GM12878 (cell line): ENCODE data around the gene LMAN2L. TPM values are rescaled to one million over a fixed set of nuclear protein-coding genes. Genes with fewer than 3 reads are reported as not detected.

ENCODE experiments used
- ATAC-seq: fragments of 200-7000 bp; cut with Tn5 transposase; 3 replicates; pipeline ENCODE4 v1.9.1; 2020; ENCODE audit warnings: mild to moderate bottlenecking, moderate library complexity
- BruUV-seq: library from RNA; stranded (reverse); fragments of 400-500 nt; replicated peaks from 2 replicates; lab custom pipeline; 2021; lab: Mats Ljungman, UMichigan
- CTCF ChIA-PET: fragments of 300-600 bp; sonication (Branson Sonifier 250); formaldehyde crosslinking; extraction: SDS; loops from one replicate; lab custom pipeline; 2021; ENCODE audit warnings: inconsistent platforms; lab: Yijun Ruan, JAX
- POLR2A ChIA-PET: fragments of 350-600 bp; formaldehyde crosslinking; extraction: SDS; loops from one replicate; lab custom pipeline; 2021; ENCODE audit warnings: inconsistent platforms; lab: Charles Lee
- RAD21 ChIA-PET: fragments of 300-600 bp; sonication (Branson Sonifier 250); formaldehyde crosslinking; loops from one replicate; lab custom pipeline; 2023; ENCODE audit warnings: antibody characterized with exemption; ENCODE audit not compliant: unreplicated experiment; lab: Charles Lee
- SMC1A ChIA-PET: fragments of 300-600 bp; sonication (Branson Sonifier 250); formaldehyde crosslinking; loops from one replicate; lab custom pipeline; 2023; ENCODE audit not compliant: unreplicated experiment, uncharacterized antibody; lab: Charles Lee
- DNase-seq: peaks from one replicate; pipeline ENCODE4 v3.0.0-alpha.2; 2011; ENCODE audit warnings: low read depth, low spot score
- FAIRE-seq: peaks from 3 replicates; lab custom pipeline; 2011; peaks lifted over from hg19 to GRCh38; lab: Jason Lieb, UNC
- H2AFZ ChIP-seq: 2 replicates; pipeline ENCODE4 v1.6.0; 2011; ENCODE audit warnings: low read depth, low read length, control low read depth; ENCODE audit not compliant: control insufficient read depth
- H3K27ac ChIP-seq: 2 replicates; pipeline ENCODE4 v1.5.1; 2011; ENCODE audit warnings: control low read depth; ENCODE audit not compliant: control insufficient read depth, insufficient read depth
- H3K27me3 ChIP-seq, 2 experiments: replicated peaks in 1 of 2; 2 replicates each; pipeline versions ENCODE4 v1.6.0 to v1.6.1; 2011; ENCODE audit warnings: low read length in 1 of 2; ENCODE audit not compliant: control insufficient read depth in 2 of 2, insufficient read depth in 2 of 2
- H3K36me3 ChIP-seq, 2 experiments: 2 replicates each; pipeline ENCODE4 v1.5.1; 2011; ENCODE audit warnings: low read length in 1 of 2; ENCODE audit not compliant: control insufficient read depth in 2 of 2, insufficient read depth in 2 of 2
- H3K4me1 ChIP-seq: 2 replicates; pipeline ENCODE4 v1.6.1; 2011; ENCODE audit warnings: mild to moderate bottlenecking, low read length, moderate library complexity, mixed read lengths; ENCODE audit not compliant: control insufficient read depth, insufficient read depth
- H3K4me2 ChIP-seq: 2 replicates; pipeline ENCODE4 v1.6.0; 2011; ENCODE audit warnings: control low read depth; ENCODE audit not compliant: control insufficient read depth, insufficient read depth
- H3K4me3 ChIP-seq: fragments of 200-600 bp; sonication (generic); 2 replicates; pipeline ENCODE4 v1.5.1; 2016
- H3K79me2 ChIP-seq: 2 replicates; pipeline ENCODE4 v1.6.0; 2011; ENCODE audit warnings: low read length; ENCODE audit not compliant: control insufficient read depth, insufficient read depth
- H3K9ac ChIP-seq: 2 replicates; pipeline ENCODE4 v1.8.0; 2011; ENCODE audit warnings: low read length, control low read depth, mixed read lengths; ENCODE audit not compliant: control insufficient read depth, insufficient read depth
- H3K9me3 ChIP-seq: replicated peaks from 3 replicates; pipeline ENCODE4 v1.5.1; 2011; ENCODE audit warnings: mild to moderate bottlenecking, low read length; ENCODE audit not compliant: control insufficient read depth, insufficient read depth
- H4K20me1 ChIP-seq: 2 replicates; pipeline ENCODE4 v1.6.0; 2011; ENCODE audit not compliant: control insufficient read depth, insufficient read depth
- BCL11A ChIP-seq: IDR thresholded peaks from 2 replicates; pipeline ENCODE4 v1.6.1; 2011; ENCODE audit warnings: low read depth, low read length
- CUX1 ChIP-seq: IDR thresholded peaks from 2 replicates; pipeline ENCODE4 v1.6.1; 2012; ENCODE audit warnings: improper control_type of control experiment, low read depth, low read length; ENCODE audit not compliant: insufficient replicate concordance
- EED ChIP-seq: sonication (generic); IDR thresholded peaks from 2 replicates; pipeline ENCODE4 v1.6.1; 2016; ENCODE audit warnings: antibody characterized with exemption, low read depth
- EZH2 ChIP-seq: IDR thresholded peaks from 2 replicates; pipeline ENCODE4 v1.6.1; 2012; ENCODE audit warnings: low read depth, mild to moderate bottlenecking, control low read depth, inconsistent platforms, low read length, borderline replicate concordance; ENCODE audit not compliant: control insufficient read depth
- HSF1 ChIP-seq: fragments of 150-350 bp; IDR thresholded peaks from 2 replicates; pipeline ENCODE4 v1.6.1; 2014; ENCODE audit warnings: mild to moderate bottlenecking, low read depth, low read length
- IKZF1 ChIP-seq: fragments of 450-650 bp; conservative IDR thresholded peaks from 2 replicates; pipeline ENCODE4 v1.6.1; 2017; ENCODE audit warnings: antibody characterized with exemption, mild to moderate bottlenecking
- KLF5 ChIP-seq: fragments of 450-650 bp; IDR thresholded peaks from 2 replicates; pipeline ENCODE4 v1.6.1; 2014; ENCODE audit warnings: mild to moderate bottlenecking; ENCODE audit not compliant: partially characterized antibody
- MAX ChIP-seq: IDR thresholded peaks from 2 replicates; pipeline ENCODE4 v1.6.1; 2012; ENCODE audit warnings: low read depth, low read length, improper control_type of control experiment
- MEF2A ChIP-seq: IDR thresholded peaks from 2 replicates; pipeline ENCODE4 v1.6.1; 2011; ENCODE audit warnings: low read depth, mild to moderate bottlenecking, low read length, moderate library complexity; ENCODE audit not compliant: insufficient read depth
- MYB ChIP-seq: fragments of 150-350 bp; IDR thresholded peaks from 2 replicates; pipeline ENCODE4 v1.6.1; 2014; ENCODE audit warnings: mild to moderate bottlenecking, low read depth, low read length, borderline replicate concordance
- PML ChIP-seq: IDR thresholded peaks from 2 replicates; pipeline ENCODE4 v1.6.1; 2012; ENCODE audit warnings: low read length, inconsistent platforms
- RELA ChIP-seq: fragments of 450-650 bp; IDR thresholded peaks from 2 replicates; pipeline ENCODE4 v1.8.0; 2014; ENCODE audit warnings: borderline replicate concordance; ENCODE audit not compliant: partially characterized antibody
- SMC3 ChIP-seq: IDR thresholded peaks from 2 replicates; pipeline ENCODE4 v1.6.1; 2011; ENCODE audit warnings: low read length, improper control_type of control experiment, borderline replicate concordance
- SREBF2 ChIP-seq: IDR thresholded peaks from 2 replicates; pipeline ENCODE4 v1.6.1; 2012; ENCODE audit warnings: mild to moderate bottlenecking, low read length
- SRF ChIP-seq, 2 experiments: IDR thresholded peaks; 2 replicates each; pipeline ENCODE4 v1.6.1; 2011; ENCODE audit warnings: low read depth in 2 of 2, low read length in 2 of 2, mild to moderate bottlenecking in 1 of 2, moderate library complexity in 1 of 2
- SUZ12 ChIP-seq: fragments of 200-600 bp; sonication (generic); IDR thresholded peaks from one replicate; pipeline ENCODE4 v1.6.1; 2018; ENCODE audit warnings: antibody characterized with exemption, mild to moderate bottlenecking; ENCODE audit not compliant: unreplicated experiment
- WGBS: methylation state at CpG from one replicate; pipeline ENCODE4 v1.1.6; 2016; ENCODE audit warnings: low lambda C conversion rate; ENCODE audit not compliant: insufficient replicate concordance, insufficient coverage; ENCODE audit errors: missing lambda C conversion rate; 5-methylcytosine and 5-hydroxymethylcytosine counted together
- in situ Hi-C: fragments of 300-500 bp; cut with MboI; formaldehyde crosslinking; loops from 9 replicates; pipeline ENCODE4 v1.14.3; 2018; ENCODE audit warnings: mixed read lengths
- intact Hi-C: fragments of 100-400 bp; cut with micrococcal nuclease; formaldehyde crosslinking; loops from one replicate; pipeline ENCODE4 v1.14.2; 2022; ENCODE audit not compliant: unreplicated experiment
- polyA plus RNA-seq, 11 experiments: library from polyadenylated mRNA; depleted of rRNA in 4 of 11; unstranded in 6 of 11; stranded (reverse) in 5 of 11; fragments of >200 nt; fragmentation: Nextera tagmentation in 4 of 11; fragmentation: Illumina TruSeq in 1 of 11; extraction: Ambion mirVana in 4 of 11; extraction: Trizol in 1 of 11; gene quantifications; 1 replicate in 1 of 11; 2 replicates in 10 of 11; pipeline versions ENCODE4 v1.2.1 to v1.2.3, GENCODE V29; 2011 to 2016; ENCODE audit warnings: inconsistent platforms in 2 of 11, missing spikeins in 2 of 11, low read depth in 1 of 11
- total RNA-seq, 4 experiments: library from RNA; depleted of rRNA in 3 of 4; stranded (reverse); fragments of >200 nt in 3 of 4; fragmentation: Illumina TruSeq in 1 of 4; extraction: Trizol in 1 of 4; gene quantifications; 2 replicates each; pipeline versions ENCODE4 v1.2.1 to v1.2.3, GENCODE V29; 2013 to 2021

LMAN2L gene
- total and polyA plus RNA-seq, 10 of the 15 experiments (the other 5 are each of a cell fraction or from before 2014, with no cell fraction given), result 5.7 to 16.3 (median 10.7) TPM

- TF ChIP-seq IKZF1 (no peak), BCL11A (no peak)
Measured at GRCh38 chr2:96759548-96759947, 19.7 kb upstream of the LMAN2L start (continued).

GRCh38 chr2:96758987-96759386 is 19.1 kb upstream of the LMAN2L start:
- Histone ChIP-seq H4K20me1 (no peaks in the 10 kb centered on the region), H3K4me2 (no peak overlapping the region), H3K9me3 (no peaks in the 10 kb centered on the region), H3K27me3 (no peaks in the 10 kb centered on the region), H3K9ac (no peak overlapping the region), H3K36me3 (no peaks in the 10 kb centered on the region), H3K4me3 (no peak overlapping the region), H3K4me1 (peaks cover 8% of the 10 kb centered on the region), H3K79me2 (peaks cover 33% of the 10 kb centered on the region), H3K27ac (no peak overlapping the region), H2AFZ (peak overlapping the region; percentile 54)
- WGBS, result 65% methylated on average over 3 of the region's 3 CpGs
- in situ Hi-C loops, result no loop called here
- intact Hi-C loops, result no loop called here
- FAIRE-seq, result no peak
- TF ChIP-seq RELA (no peak), SRF (IDR thresholded peaks at IDR 0.05; ENCODE audit: low read depth in 2 of 2, low read length in 2 of 2) (no peak), MYB (no peak), PML (no peak), HSF1 (no peak), CUX1 (no peak), SUZ12 (no peak), SMC3 (no peak), EZH2 (no peak), KLF5 (no peak), SREBF2 (no peak), MEF2A (no peak), MAX (no peak), EED (no peak)
- ChIA-PET POLR2A (interaction anchor here (0.8 to 1.7 kb wide), 3 partner anchors 17 to 99 kb away, joined by 3 to 9 read pairs (median 4); partner anchors contain the start of gene ANKRD39), RAD21 (interaction anchor here (1.0 to 6.4 kb wide), 4 partner anchors 15 to 155 kb away, joined by 3 to 92 read pairs (median 4); partner anchors contain the start of gene KANSL3), CTCF (interaction anchor here (0.8 to 7.5 kb wide), 5 partner anchors 9 to 122 kb away, joined by 4 to 153 read pairs (median 6); partner anchors contain the start of gene KANSL3), SMC1A (interaction anchor here (1.1 kb wide), 1 partner anchor 16 kb away, joined by 3 read pairs; no protein-coding TSS in a partner anchor)
- DNase-seq, result no peak
- BruUV-seq, result no TSS peak
- ATAC-seq, result no peak
